GM10847 (cell line): Measurements from ENCODE around the gene NAV1.

Source experiments
- POLR2A ChIP-seq: IDR thresholded peaks from 2 replicates; pipeline ENCODE4 v1.6.1; 2011; ENCODE audit not compliant: insufficient read length; ENCODE audit errors: extremely low read depth

The NAV1 gene

GRCh38 chr1:201573030-201573429, 34.1 kb downstream of the NAV1 start:
- TF ChIP-seq POLR2A = no peak

GRCh38 chr1:201573923-201574322, 35.0 kb downstream of the NAV1 start:
- TF ChIP-seq POLR2A = no peak

- no peak for TF ChIP-seq POLR2A
These were observed 37.0 kb downstream of the NAV1 start for GRCh38 chr1:201575912-201576311.

- no peak for TF ChIP-seq POLR2A
These were observed 38.0 kb downstream of the NAV1 start for GRCh38 chr1:201576914-201577313.

- no peak for TF ChIP-seq POLR2A
These were observed 39.3 kb downstream of the NAV1 start for GRCh38 chr1:201578008-201578888.

- TF ChIP-seq POLR2A = no peak
These were observed 43.9 kb downstream of the NAV1 start for GRCh38 chr1:201582705-201583442.

GRCh38 chr1:201583663-201584062, 44.7 kb downstream of the NAV1 start:
- TF ChIP-seq POLR2A = no peak

- TF ChIP-seq POLR2A = no peak
These were observed 45.7 kb downstream of the NAV1 start for GRCh38 chr1:201584471-201585092.

- TF ChIP-seq POLR2A = no peak
These were observed 46.2 kb downstream of the NAV1 start for GRCh38 chr1:201585093-201585483.

- TF ChIP-seq POLR2A = no peak
These were observed 47.0 kb downstream of the NAV1 start for GRCh38 chr1:201585901-201586300.

- TF ChIP-seq POLR2A = no peak
These were observed 47.9 kb downstream of the NAV1 start for GRCh38 chr1:201586806-201587205.

- TF ChIP-seq POLR2A = no peak
These were observed 48.8 kb downstream of the NAV1 start for GRCh38 chr1:201587729-201588128.
